LNCAP (cell line): Measurements from ENCODE around the gene VSTM4.

Source experiments
- TF ChIP-seq, protein P1 (sequence below): fragments of 450-650 bp; IDR thresholded peaks from 2 replicates; pipeline ENCODE4 v1.5.1; 2017; ENCODE audit warnings: mild to moderate bottlenecking

Gene VSTM4

GRCh38 chr10:49068209-49068608 is 47.1 kb downstream of the VSTM4 start:
- TF ChIP-seq, protein P1, sequence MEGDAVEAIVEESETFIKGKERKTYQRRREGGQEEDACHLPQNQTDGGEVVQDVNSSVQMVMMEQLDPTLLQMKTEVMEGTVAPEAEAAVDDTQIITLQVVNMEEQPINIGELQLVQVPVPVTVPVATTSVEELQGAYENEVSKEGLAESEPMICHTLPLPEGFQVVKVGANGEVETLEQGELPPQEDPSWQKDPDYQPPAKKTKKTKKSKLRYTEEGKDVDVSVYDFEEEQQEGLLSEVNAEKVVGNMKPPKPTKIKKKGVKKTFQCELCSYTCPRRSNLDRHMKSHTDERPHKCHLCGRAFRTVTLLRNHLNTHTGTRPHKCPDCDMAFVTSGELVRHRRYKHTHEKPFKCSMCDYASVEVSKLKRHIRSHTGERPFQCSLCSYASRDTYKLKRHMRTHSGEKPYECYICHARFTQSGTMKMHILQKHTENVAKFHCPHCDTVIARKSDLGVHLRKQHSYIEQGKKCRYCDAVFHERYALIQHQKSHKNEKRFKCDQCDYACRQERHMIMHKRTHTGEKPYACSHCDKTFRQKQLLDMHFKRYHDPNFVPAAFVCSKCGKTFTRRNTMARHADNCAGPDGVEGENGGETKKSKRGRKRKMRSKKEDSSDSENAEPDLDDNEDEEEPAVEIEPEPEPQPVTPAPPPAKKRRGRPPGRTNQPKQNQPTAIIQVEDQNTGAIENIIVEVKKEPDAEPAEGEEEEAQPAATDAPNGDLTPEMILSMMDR: no peak

GRCh38 chr10:49066944-49067730 is 48.2 kb downstream of the VSTM4 start:
- TF ChIP-seq, protein P1: no peak

- TF ChIP-seq, protein P1: no peak
Observed at GRCh38 chr10:49062229-49062628, 53.1 kb downstream of the VSTM4 start.

GRCh38 chr10:49061667-49062066 is 53.7 kb downstream of the VSTM4 start:
- TF ChIP-seq, protein P1: no peak

DNA sequence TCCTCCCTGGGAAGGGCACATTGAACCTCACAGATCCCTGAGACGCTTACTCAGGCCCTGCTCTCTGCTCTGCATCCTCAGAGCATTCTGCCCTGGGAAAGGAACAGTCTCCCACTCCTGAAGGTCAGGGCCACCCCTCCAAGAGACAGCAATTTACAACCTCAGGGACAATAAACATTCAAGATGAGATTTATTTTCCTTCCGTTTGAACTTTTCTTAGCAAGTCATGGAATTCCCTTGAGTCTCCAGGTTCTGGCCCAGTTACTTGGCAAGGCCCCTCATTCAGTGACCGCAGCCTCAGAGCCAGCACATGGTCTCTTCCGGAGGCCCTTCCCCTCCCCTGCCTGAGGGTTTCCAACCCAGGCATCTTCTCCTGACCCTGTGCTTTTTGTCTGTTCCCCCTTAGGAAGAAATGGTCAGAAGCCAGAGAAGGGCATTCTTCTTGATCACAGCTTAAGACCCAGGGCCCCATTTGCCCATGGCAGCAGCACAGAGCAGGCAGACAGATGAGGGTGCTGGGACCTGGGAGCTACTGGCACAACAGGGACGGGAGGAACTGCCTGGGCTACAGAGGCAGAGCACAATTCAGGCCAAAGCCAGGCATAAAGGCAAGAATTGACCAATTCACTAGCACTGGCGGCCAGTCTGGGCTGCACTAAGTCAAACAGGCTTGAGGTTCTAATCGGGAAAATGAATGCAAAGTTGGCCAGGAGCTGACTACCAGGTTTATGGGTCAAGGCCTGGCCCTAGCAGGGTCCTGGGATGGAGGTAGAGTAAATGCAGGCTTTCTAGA is 56.7 kb downstream of the VSTM4 start:
- TF ChIP-seq, protein P1: no peak

GRCh38 chr10:49057231-49057880 is 58.0 kb downstream of the VSTM4 start:
- TF ChIP-seq, protein P1: no peak

DNA sequence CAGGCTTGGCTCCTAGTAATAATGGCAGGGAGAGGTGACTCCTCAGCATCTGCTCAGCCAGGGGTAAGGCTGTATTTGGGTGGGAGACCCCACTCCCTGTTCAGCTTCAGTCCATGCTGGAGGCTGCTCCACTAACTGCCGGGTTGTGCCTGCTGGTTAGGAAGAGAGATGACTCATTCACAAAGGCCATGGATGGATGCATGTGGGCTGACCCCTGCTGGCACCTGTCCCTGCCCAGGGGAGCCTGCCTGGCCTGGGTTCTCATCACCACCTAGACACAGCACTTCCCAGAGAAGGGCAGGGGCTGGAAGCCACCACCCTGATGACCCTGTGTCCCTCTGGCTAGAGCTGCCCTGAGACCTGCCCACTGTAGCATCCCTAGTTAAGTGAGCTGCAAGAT is 59.0 kb downstream of the VSTM4 start:
- TF ChIP-seq, protein P1: no peak
